T-helper 2 cell treated with Interferon-gamma antibody and Interleukin-4, amounts not matched to agents 5 μg/mL and 100 μg/mL, for 36 hours (primary cell): ENCODE results near the gene POU4F2.

ENCODE experiments used
- DNase-seq: peaks from one replicate; pipeline ENCODE4 v3.0.0; 2021; ENCODE audit warnings: low spot score
- H3K27ac Mint-ChIP-seq: one replicate; pipeline ENCODE4 v1.8.0; 2021; ENCODE audit warnings: mild to moderate bottlenecking, mixed read lengths
- H3K27me3 Mint-ChIP-seq: one replicate; pipeline ENCODE4 v1.8.0; 2021; ENCODE audit warnings: low read depth, mixed read lengths
- H3K36me3 Mint-ChIP-seq: one replicate; pipeline ENCODE4 v1.8.0; 2021; ENCODE audit warnings: low read depth, mixed read lengths
- H3K4me1 Mint-ChIP-seq: one replicate; pipeline ENCODE4 v1.8.0; 2021; ENCODE audit warnings: low read depth, mixed read lengths
- H3K4me3 Mint-ChIP-seq: one replicate; pipeline ENCODE4 v1.8.0; 2022; ENCODE audit warnings: mild to moderate bottlenecking, moderate library complexity, mixed read lengths
- H3K9me3 Mint-ChIP-seq: one replicate; pipeline ENCODE4 v1.8.0; 2021; ENCODE audit warnings: mixed read lengths

The POU4F2 gene

DNA sequence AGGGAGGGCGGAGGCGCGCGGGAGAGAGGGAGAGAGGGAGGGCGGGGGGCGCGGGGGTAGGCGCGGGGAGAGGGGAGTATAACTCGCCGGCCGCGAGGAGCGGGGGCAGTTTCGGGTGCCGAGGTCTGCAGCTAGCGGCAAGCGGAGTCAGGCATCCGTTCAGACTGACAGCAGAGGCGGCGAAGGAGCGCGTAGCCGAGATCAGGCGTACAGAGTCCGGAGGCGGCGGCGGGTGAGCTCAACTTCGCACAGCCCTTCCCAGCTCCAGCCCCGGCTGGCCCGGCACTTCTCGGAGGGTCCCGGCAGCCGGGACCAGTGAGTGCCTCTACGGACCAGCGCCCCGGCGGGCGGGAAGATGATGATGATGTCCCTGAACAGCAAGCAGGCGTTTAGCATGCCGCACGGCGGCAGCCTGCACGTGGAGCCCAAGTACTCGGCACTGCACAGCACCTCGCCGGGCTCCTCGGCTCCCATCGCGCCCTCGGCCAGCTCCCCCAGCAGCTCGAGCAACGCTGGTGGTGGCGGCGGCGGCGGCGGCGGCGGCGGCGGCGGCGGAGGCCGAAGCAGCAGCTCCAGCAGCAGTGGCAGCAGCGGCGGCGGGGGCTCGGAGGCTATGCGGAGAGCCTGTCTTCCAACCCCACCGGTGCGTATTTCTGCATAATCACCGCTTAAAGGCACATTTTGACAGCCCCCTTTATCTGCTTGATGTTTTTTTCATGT, at the start of gene POU4F2:
Gene POU4F2 (plus strand): TSS at position 108 of the 720 bp plus-strand sequence. CDS start 248 bp downstream, at position 356.
- no peak for DNase-seq
- no peaks in the 10 kb centered on the region for H3K36me3 Mint-ChIP-seq
- H3K4me3 Mint-ChIP-seq: no peak within 1 kb of the TSS
- peaks cover 1% of the 10 kb centered on the region for H3K4me1 Mint-ChIP-seq
- H3K27me3 Mint-ChIP-seq: peaks cover 83% of the 10 kb centered on the region
- H3K9me3 Mint-ChIP-seq: no peaks in the 10 kb centered on the region
- peak within 1 kb of the TSS; percentile 65 for H3K27ac Mint-ChIP-seq

GRCh38 chr4:146590801-146591200, 47.9 kb upstream of the POU4F2 start:
- no peaks in the 10 kb centered on the region for H3K27me3 Mint-ChIP-seq
- H3K4me3 Mint-ChIP-seq: no peak overlapping the region
- H3K4me1 Mint-ChIP-seq: no peaks in the 10 kb centered on the region
- no peak for DNase-seq
- H3K9me3 Mint-ChIP-seq: peaks cover 8% of the 10 kb centered on the region
- H3K27ac Mint-ChIP-seq: no peak overlapping the region
- no peaks in the 10 kb centered on the region for H3K36me3 Mint-ChIP-seq

DNA sequence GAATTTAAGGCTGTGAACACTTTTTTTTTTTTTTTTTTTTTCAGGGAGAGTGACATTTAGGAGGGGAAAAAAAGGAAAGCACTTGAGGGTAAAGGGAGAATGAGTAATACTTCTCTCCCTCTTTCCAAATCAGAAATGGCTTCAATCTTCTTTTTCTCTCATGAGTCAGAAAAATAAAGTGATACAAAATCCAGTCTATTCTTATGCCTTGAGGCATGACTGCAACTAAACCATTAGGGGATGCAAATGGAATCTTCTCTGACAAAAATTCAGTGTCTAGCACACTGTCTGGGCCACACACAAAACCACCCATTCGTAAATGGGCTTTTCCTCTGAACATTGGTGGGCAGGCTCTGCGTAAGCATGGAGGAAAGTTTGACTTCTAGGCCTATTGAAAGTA, 46.7 kb upstream of the POU4F2 start:
- H3K4me3 Mint-ChIP-seq: no peak overlapping the region
- H3K9me3 Mint-ChIP-seq: peaks cover 13% of the 10 kb centered on the region
- H3K27ac Mint-ChIP-seq: no peak overlapping the region
- no peaks in the 10 kb centered on the region for H3K36me3 Mint-ChIP-seq
- H3K4me1 Mint-ChIP-seq: no peaks in the 10 kb centered on the region
- DNase-seq: no peak
- no peaks in the 10 kb centered on the region for H3K27me3 Mint-ChIP-seq

DNA sequence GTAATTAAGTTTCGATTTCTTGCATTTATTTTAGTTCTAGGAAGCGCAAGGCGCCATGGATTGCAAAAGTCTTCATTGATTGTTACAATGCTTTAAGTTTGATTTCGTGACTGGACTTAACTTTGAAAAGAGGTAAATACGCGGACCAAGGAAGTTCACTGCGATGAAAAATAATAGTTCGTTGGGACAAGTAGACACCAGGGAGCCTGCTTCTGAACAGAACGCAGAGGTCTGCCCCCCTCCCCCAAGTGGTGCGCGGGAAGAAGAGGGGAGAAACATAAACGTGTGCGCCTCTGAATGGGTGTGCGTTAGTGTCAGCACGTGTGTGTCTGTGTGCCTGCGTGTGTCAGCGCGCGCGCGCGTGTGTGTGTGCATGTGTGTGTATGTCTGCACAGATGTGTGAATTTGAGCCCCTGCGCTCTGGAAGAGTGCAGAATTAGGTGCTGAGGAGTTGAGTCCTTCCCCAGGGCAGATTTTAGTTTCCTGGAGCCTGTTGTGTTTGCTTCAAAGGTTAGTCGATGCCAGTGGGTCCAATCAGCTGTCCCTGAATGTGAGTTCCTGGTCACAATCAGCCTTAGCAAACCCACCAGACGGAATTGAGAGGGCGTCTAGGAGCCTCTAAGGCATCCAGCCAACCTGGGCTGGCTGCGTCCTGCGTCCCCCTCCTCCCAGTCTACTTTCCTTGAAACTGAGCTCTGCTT, 5.8 kb upstream of the POU4F2 start:
- Mint-ChIP-seq H3K27me3 (peaks cover 78% of the 10 kb centered on the region), H3K4me1 (peaks cover 1% of the 10 kb centered on the region), H3K9me3 (no peaks in the 10 kb centered on the region), H3K4me3 (no peak overlapping the region), H3K27ac (no peak overlapping the region), H3K36me3 (no peaks in the 10 kb centered on the region)
- no peak for DNase-seq

DNA sequence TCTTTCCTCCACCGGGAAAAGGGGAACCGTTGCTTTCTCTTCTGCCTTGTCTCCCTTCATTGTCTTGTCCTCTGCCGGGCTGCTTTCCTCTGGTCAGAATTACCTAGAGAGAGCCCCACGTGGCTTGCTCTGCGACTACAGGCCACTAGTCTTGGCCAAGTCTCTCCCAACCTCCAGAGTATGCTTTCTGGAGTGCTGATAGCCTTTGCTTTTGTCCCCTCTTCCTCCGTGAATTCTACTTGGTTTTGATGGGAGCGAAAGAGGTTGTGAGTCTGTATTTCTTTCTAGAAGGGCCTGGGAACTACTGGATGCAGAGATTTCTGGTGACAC, 5.3 kb upstream of the POU4F2 start:
- Mint-ChIP-seq H3K4me1 (peaks cover 1% of the 10 kb centered on the region), H3K36me3 (no peaks in the 10 kb centered on the region), H3K4me3 (no peak overlapping the region), H3K27me3 (peaks cover 83% of the 10 kb centered on the region), H3K9me3 (no peaks in the 10 kb centered on the region), H3K27ac (no peak overlapping the region)
- DNase-seq: no peak

- Mint-ChIP-seq H3K9me3 (no peaks in the 10 kb centered on the region), H3K4me3 (no peak overlapping the region), H3K27me3 (peaks cover 86% of the 10 kb centered on the region), H3K4me1 (peaks cover 1% of the 10 kb centered on the region), H3K27ac (no peak overlapping the region), H3K36me3 (no peaks in the 10 kb centered on the region)
- DNase-seq: no peak
Observed at GRCh38 chr4:146634825-146635224, 3.9 kb upstream of the POU4F2 start.

GRCh38 chr4:146637621-146638332, 916 bp upstream of the POU4F2 start:
- Mint-ChIP-seq H3K27ac (peak overlapping the region; percentile 65), H3K4me1 (peaks cover 1% of the 10 kb centered on the region), H3K27me3 (peaks cover 91% of the 10 kb centered on the region), H3K36me3 (no peaks in the 10 kb centered on the region), H3K4me3 (no peak overlapping the region), H3K9me3 (no peaks in the 10 kb centered on the region)
- DNase-seq: no peak

- no peak overlapping the region for H3K4me3 Mint-ChIP-seq
Observed at GRCh38 chr4:146638333-146638785, 334 bp upstream of the POU4F2 start.

DNA sequence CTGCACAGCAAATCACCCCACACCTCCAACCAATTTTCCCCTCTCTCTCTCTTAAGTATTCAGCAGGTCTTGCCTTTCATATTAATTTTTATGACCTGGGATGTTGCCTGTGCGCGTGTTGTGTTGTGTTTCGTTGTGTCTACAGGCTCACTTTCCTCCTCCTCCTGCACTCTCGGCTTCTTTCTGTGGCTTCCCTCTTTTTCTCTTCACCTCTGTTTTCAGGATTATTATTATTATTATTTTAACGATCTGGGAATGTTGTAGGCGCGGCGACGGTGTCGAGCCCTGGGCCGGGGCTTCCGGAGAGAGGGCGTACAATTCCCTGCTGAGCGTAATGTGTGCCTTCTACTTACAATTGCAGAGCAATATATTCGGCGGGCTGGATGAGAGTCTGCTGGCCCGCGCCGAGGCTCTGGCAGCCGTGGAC, 826 bp downstream of the POU4F2 start:
- H3K4me3 Mint-ChIP-seq: no peak overlapping the region
- DNase-seq: no peak
- peak overlapping the region; percentile 49 for H3K27ac Mint-ChIP-seq
- H3K4me1 Mint-ChIP-seq: peaks cover 1% of the 10 kb centered on the region
- no peaks in the 10 kb centered on the region for H3K36me3 Mint-ChIP-seq
- H3K9me3 Mint-ChIP-seq: no peaks in the 10 kb centered on the region
- peaks cover 83% of the 10 kb centered on the region for H3K27me3 Mint-ChIP-seq

More at GRCh38 chr4:146638333-146638785, 334 bp upstream of the POU4F2 start:
- no peaks in the 10 kb centered on the region for H3K9me3 Mint-ChIP-seq
- DNase-seq: no peak
- H3K27ac Mint-ChIP-seq: peak overlapping the region; percentile 36
- peaks cover 87% of the 10 kb centered on the region for H3K27me3 Mint-ChIP-seq
- H3K4me1 Mint-ChIP-seq: peaks cover 1% of the 10 kb centered on the region
- H3K36me3 Mint-ChIP-seq: no peaks in the 10 kb centered on the region

GRCh38 chr4:146640021-146640464, 1.4 kb downstream of the POU4F2 start:
- Mint-ChIP-seq H3K36me3 (no peaks in the 10 kb centered on the region), H3K27ac (peak overlapping the region; percentile 49), H3K4me1 (peaks cover 1% of the 10 kb centered on the region), H3K27me3 (peaks cover 83% of the 10 kb centered on the region), H3K4me3 (no peak overlapping the region), H3K9me3 (no peaks in the 10 kb centered on the region)
- no peak for DNase-seq

GRCh38 chr4:146640465-146641061, 1.9 kb downstream of the POU4F2 start:
- H3K36me3 Mint-ChIP-seq: no peaks in the 10 kb centered on the region
- no peak overlapping the region for H3K4me3 Mint-ChIP-seq
- no peak overlapping the region for H3K27ac Mint-ChIP-seq
- DNase-seq: no peak
- no peaks in the 10 kb centered on the region for H3K9me3 Mint-ChIP-seq
- peaks cover 1% of the 10 kb centered on the region for H3K4me1 Mint-ChIP-seq
- peaks cover 80% of the 10 kb centered on the region for H3K27me3 Mint-ChIP-seq

DNA sequence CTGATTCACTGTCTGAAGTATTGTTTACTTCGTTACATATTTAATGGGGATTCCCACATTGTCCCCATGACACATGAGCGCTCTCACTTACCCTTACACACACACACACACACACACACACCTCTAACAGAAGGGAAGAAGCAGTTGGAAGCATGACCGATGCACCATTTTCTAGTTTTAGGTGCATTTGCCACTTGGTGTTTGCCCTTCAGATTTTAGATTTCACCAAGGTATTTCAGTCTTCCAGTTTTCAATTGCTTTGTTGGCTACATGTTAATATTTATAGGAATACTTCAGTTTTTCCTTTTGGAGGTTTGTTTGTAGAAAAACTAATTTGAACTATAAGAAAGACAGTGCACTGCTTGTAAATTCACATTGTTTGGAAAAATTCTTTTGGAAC, 3.1 kb downstream of the POU4F2 start:
- H3K27ac Mint-ChIP-seq: peak overlapping the region; percentile 44
- H3K27me3 Mint-ChIP-seq: peaks cover 80% of the 10 kb centered on the region
- H3K4me3 Mint-ChIP-seq: no peak overlapping the region
- no peak for DNase-seq
- no peaks in the 10 kb centered on the region for H3K9me3 Mint-ChIP-seq
- H3K4me1 Mint-ChIP-seq: peaks cover 1% of the 10 kb centered on the region
- H3K36me3 Mint-ChIP-seq: no peaks in the 10 kb centered on the region

GRCh38 chr4:146643812-146644401, 5.2 kb downstream of the POU4F2 start:
- Mint-ChIP-seq H3K9me3 (no peaks in the 10 kb centered on the region), H3K27me3 (peaks cover 75% of the 10 kb centered on the region), H3K27ac (no peak overlapping the region), H3K4me1 (no peaks in the 10 kb centered on the region), H3K4me3 (no peak overlapping the region), H3K36me3 (no peaks in the 10 kb centered on the region)
- no peak for DNase-seq
